GM19372 (cell line): ENCODE data around the gene APCDD1.
"Not testable (repeated sequence)": the region's sequence is repeated elsewhere in the genome, so short reads cannot be mapped to it uniquely, and the experiment has no call there.

ENCODE experiments used
- ATAC-seq: cut with Tn5 transposase; IDR thresholded peaks from one replicate; pipeline ENCODE4 v1.9.1; 2021; ENCODE audit warnings: mild to moderate bottlenecking, low read depth, moderate library complexity; ENCODE audit not compliant: unreplicated experiment

The APCDD1 gene

DNA sequence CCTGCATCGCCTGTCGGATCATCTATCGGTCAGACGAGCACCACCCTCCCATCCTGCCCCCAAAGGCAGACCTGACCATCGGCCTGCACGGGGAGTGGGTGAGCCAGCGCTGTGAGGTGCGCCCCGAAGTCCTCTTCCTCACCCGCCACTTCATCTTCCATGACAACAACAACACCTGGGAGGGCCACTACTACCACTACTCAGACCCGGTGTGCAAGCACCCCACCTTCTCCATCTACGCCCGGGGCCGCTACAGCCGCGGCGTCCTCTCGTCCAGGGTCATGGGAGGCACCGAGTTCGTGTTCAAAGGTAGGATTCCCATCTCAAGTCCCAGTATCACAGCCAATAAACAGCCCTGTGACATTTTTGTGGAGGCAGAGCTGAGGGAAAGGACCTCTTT lies 31.0 kb downstream of the APCDD1 start:
- no peak for ATAC-seq

DNA sequence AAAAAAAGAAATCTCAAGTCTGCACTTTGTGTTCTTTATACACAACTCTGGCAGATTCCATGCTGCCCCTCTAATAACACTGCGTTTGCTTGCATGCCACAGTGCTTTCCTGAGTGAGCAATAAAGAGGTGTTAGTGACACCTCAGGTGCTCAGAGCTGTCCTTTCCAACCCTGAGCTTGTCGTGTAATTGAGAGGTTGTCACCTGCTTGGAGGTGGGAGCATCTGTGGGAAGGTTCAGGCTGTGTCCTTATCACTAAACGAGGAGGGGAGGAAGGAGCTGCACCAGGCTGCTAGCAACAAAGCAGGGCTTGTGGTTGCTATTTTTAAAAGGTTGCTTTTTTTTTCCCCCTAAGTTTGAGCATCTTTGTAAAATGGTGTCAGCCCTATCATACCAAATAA lies 31.9 kb downstream of the APCDD1 start:
- no peak for ATAC-seq

DNA sequence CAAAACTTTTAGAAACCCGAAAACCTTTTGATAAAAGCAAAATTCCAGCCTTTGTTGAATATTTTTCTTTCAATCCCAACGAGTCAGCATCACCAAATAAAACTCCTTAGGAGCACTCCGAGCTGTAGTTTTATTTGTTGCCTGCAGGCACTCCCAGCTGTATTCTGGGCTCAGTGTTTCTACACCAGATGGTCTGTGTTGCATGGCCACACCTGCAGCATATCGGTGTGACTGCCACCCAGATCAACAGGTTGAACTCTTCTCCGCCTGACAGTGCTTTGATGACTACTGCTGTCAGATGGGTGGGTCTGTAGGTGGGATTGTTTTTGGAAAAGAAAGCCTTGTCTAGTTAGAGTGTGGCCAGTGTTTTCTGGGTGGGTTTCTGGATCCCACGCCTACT lies 32.7 kb downstream of the APCDD1 start:
- no peak for ATAC-seq

DNA sequence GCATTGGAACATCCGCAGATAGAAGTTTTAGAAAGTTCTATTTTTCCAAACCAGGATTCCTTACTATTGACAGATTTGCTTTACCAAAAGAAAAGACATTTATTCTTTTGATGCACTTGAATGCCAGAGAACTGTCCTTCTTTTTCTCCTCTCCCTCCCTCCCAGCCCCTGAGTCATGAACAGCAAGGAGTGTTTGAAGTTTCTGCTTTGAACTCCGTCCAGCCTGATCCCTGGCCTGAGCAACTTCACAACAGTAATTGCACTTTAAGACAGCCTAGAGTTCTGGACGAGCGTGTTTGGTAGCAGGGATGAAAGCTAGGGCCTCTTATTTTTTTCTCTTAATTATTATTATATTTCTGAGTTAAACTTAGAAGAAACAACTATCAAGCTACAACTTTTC lies 33.6 kb downstream of the APCDD1 start:
- ATAC-seq, result no peak

DNA sequence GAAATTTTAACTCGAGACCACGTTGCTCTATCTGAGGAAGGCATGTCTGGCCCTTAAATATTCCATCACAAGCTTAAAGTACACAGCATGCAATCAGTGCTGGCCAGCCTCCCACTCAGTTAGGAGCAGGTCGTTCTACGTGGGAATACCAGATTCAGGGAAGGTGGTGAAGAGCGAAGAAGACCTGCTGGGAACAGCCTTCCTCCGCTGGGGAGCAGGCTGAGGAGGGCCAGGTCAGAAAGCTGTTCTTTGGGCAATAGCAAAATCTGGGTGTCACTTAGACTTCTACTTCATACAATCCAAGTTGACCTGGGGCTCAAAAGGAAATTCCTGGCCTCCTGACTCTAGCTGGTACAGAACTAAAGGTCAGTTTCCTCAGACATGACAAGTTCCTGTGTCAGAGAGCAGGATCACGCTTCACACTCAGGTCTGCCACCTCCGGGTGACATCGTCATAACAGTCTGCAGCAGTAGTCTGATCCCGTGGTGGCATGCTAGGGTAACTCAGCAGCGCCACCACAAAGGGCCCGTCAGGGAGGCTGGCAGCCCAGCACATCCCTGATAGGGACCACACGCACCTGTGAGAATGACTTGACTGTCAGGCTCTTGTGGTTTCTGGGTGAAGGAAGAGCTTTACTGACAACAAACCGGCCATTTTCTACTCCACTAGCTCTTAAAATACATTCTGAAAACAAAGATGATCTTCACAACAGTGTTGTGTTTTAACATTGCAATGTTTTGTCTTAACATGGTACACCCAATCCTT lies 36.1 kb downstream of the APCDD1 start:
- peak; percentile 96 for ATAC-seq

DNA sequence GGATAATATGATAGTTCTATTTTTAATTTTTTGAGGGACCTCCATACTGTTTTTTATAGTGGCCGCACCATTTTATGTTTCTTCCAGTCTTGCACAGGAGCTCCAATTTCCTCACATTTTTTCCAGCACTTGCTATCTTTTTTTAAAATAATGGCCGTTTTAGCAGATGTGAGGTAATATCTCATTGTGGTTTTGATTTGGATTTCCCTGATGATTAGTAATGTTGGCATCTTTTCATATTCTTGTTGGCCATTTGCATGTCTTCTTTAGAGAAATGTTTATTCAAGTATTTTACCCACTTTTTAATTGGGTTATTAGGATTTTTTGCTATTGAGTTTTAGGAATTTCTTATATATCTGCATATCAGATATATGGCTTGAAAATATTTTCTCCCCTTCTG lies 41.5 kb downstream of the APCDD1 start:
- ATAC-seq, result no peak

DNA sequence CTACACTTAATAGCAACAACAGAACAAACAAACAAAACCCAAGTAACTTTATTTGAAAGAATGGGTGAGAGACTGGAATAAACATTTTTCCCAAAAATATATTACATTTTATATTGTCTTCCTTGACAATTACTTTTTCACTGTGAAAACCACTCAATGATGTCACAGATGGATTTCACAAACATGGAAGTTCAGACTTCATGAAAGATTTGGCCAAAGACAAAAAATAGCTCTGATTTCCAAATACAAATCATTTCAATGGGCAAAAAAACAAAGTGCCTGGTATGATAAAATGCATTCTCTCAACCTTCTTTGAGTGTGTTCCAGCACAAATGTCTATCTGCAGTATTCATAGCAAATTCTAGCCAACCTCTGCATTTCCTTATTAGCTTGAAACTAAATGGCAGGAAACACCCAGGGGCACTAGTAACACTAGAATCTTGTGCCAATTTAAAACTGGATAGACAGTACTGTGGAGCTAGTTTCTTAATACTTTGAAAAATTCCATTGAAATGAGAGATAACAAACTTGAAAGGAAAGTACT lies 42.8 kb downstream of the APCDD1 start:
- no peak for ATAC-seq

DNA sequence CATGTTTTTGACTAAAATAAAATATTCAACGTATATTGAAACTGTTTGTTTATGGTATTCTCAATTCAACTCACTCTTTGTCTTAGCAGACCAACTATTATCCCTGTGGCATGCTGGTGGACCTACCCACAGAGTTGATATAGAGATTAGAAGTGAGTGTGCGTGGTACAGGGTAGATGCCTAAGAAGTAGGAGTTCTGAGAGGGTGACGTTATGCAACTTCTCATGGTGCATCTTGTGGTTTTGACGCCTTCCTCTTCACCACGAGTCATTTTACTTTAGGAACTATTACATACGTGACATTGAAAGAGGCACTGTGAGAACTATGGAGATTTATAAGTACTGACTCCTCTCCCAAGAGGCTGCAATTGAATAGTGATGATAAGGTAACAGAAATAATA lies 44.8 kb downstream of the APCDD1 start:
- no peak for ATAC-seq

DNA sequence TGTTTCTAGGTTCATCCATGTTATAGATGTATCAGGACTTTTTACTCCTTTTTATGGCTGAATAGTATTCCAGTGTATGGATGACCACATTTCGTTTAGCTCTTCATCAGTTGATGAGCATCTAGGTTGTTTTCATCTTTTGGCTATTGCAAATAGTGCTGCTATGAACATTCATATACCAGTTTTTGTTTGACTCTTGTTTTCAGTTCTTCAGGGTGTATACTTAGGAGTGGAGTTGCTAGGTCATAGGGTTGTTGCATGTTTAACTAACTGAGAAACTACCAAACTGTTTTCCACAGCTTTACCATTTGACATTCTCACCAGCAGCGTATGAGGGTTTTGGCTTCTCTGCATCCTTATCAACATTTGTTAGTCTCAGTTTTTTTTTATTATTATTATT lies 45.6 kb downstream of the APCDD1 start:
- ATAC-seq, result no peak

DNA sequence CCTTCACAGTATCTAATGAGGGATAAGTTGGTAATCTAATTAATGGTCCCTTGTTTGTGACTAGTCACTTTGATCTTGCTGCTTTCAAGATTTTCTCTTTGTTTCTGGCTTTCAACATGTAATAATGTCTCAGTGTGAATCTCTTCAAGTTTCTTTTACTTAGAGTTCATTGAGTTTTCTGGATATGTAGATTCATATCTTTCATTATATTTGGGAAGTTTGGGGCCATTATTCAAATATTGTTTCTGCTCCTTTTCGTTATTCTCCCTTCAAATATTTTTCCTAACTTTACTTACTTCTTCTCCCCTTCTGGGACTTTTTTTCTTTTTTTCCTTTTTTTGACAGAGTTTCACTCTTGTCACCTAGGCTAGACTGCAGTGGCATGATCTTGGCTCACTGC lies 50.3 kb downstream of the APCDD1 start:
- no peak for ATAC-seq

DNA sequence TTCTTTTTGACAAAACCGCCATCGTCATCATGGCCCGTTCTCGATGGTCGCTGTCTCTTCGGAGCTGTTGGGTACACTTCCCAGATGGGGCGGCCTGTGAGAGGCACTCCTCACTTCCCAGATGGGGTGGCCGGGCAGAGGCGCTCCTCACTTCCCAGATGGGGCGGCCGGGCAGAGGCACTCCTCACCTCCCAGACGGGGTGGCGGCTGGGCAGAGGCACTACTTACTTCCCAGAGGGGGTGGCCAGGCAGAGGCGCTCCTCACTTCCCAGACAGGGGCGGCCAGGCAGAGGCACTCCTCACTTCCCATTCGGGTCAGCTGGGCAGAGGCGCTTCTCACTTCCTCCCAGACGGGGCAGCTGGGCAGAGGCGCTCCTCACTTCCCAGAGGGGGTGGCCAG lies 51.5 kb downstream of the APCDD1 start:
- not testable (repeated sequence) for ATAC-seq

DNA sequence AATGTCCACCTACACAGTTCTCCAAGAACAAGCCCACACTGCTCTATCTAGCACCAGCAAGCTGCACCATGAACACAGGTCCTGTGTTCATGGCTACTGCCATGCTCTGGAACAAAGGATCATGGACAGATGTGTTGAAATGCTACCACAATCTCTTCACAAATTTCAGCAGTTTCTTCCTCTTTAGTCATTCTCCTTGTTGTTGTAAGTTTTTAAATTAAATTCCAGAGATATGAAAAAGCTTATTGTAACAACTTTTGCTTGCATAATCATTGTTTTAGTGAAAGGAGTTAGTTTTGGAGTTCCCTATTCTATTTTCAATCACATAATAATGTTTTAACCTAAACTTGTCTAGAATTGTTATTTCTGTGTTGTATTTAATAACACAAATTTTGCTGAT lies 54.2 kb downstream of the APCDD1 start:
- no peak for ATAC-seq

DNA sequence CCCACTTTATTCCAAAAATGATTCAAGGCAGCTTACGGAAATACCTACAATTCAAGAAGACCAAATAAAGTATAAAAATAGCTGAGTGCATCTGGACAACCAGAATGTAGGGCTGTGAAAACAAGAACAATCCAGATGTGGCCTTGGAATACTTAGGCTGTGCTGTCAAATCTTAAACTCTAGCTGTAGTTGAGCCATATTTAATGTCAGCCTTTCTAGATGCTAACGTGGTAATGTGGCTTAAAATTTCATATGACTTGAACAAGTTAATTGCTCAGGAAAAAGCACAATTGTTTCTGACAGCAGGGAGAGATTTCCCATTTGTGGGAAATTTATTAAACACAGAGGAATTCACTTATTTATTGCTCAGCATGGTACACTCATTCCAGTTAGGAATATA lies 56.8 kb downstream of the APCDD1 start:
- ATAC-seq, result no peak

DNA sequence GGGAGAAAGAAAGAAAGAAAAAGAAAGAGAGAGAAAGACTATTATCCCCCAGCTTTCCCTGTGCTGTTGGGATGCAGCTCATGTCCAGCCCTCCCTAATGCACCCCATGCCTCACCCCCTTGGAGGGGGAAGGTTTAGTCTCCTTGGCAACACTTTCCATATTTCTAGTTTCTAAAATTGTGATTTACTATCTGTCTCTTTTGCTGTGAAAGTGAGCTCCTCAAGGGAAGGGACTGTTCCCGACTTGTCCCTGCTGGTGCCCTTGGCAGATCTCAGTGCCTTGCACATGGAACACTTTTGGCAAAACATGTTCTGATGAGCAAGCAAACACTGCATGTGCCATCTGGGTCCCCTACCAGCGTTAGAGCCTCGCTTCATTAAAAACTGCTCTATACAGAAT lies 59.6 kb downstream of the APCDD1 start:
- ATAC-seq, result no peak

DNA sequence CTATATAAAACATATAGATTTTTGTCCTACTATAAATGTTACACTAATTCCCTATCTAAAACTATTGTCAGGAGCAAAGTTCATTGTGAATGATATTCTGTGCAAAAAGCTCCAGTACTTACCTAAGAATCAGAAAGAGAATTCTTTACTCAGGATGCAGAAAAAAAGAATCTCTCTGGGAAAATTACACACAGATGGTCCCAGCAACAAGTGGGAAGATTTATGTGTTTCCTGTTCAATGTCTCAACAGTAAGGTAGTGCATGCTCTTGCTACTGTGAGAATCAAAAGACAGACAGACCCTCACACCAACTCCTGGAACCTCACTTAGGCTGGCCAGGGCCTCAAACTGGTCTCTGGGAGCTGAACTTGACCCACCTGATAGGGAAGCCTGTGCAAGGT lies 60.2 kb downstream of the APCDD1 start:
- ATAC-seq, result no peak

DNA sequence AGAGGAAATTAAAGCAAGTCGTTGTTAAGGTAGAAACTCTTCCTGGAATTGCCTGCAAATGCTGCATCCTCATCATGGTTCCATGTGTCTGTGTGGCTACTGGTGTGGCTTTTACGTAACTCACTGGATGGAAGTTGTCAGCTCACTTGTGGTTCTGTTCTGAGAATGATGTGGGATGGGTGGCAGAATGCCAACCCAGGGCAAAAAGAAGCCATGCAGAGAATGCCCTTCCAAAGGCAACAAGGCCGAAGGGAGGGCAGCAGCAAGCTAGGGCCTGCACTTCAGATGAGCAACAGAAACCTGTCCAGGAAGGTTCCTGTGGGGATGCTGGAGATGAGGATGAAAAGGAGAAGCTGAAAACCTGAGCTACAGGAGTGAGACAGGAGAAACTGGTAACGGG lies 61.0 kb downstream of the APCDD1 start:
- ATAC-seq, result no peak

DNA sequence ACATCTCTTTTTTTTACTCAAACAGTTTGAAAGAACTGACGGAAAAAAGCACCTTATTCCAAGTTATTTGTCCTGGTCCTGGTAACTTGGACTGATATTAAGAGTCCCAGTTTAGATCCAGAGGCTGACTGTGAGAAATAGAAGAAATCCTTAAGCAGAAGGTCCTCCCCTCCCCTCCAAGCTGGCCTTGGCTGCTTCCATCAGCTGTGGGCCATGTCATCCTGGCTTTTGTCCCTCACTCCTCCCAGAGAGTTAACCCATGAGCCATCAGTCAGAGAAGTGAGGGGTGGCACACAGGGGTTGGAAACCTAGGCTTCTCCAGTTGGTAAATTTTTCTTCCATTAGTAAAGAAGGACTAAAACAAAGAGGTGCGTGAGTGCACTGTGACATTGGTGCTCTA lies 61.6 kb downstream of the APCDD1 start:
- no peak for ATAC-seq

DNA sequence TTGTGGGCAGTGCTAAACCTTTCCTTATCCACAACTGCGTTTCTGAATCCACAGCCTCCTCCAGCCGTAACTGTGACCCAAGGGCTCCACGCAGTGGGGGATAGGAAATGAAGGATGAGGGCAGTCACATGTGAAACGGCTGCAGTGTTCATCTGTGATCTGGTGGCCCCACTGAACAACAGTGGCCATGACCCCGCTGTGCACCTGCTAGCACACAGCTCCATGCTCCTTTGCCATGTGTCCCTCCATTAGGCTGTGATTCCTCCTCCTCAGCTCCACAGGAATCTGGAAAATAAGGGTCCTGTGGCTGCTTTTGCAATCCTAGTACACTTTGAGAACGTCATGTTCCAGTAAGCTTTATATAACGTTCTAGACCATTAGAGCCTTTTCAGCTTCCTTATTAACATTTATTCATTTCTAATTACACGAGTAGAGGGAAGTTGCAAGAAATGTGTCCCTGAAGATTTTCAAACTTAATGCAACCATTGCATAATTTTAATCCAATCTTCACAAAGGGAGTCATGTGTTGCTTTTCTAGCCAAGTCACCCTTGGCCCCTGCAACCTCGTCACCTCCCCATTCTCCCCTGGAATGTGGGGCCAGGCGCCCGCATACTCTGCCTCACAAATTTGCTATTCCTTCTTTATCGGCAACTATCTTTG lies 64.3 kb downstream of the APCDD1 start:
- ATAC-seq, result no peak

DNA sequence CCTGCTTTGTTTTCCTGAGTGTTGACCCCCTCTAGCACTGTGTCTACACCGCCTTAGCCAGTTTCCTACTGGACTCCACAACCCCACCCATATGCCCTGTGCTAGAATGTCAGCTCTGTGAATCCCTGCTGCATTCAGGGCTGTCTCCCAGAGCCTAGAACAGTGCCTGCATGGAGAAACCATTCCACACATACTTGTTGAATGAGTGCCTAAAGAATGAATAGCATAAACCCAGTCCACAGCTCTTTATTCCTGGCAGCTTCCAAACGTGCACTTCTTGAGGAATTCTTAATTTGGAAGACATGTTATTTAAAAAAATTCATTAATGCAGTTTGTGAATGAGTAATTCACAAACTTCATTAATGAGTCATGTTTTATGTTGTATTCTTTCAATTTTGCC lies 64.9 kb downstream of the APCDD1 start:
- ATAC-seq, result no peak

DNA sequence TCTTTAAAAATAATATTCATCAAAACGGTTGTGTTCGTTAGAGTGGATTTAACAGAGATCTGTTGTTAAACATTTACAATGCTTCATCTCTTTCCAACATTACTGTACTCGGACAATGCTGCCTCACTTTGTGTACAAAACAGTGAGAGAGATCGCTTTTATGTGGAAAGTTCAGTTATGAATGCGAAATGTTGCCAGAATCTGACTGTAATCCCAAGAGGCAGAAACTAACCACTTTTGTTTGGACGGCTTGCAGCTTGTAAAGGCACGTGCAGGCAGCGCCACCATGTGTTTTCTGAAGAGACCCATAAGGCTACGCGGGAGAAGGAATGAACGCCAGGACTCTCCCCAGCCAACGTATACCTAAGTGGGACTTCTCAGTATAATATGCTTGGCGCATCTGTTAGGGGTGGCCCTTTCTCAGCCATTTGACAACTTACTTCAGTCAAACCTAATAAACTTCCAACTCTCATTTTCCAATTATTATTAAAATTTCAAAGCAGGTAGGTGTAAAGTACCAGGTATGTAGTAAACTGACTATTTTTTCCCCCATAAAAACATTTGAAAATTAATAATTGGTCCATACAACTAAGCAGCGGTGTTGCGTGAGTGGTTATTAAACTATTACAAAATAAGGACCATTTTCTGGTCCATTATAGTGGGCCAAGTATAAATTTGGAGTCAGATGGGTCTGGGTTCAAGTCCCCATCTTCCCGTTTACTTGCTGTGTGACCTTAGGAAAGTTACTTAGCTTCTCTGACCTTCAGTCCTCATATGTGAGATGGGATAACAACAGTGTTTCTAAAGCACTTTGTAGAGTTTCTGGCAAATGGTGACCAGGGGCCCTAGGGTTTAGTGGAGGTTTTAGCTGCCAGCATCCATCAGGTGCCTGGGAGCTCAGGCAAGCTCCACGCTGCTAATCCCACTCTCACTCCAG lies 65.8 kb downstream of the APCDD1 start:
- ATAC-seq, result peak; percentile 77

DNA sequence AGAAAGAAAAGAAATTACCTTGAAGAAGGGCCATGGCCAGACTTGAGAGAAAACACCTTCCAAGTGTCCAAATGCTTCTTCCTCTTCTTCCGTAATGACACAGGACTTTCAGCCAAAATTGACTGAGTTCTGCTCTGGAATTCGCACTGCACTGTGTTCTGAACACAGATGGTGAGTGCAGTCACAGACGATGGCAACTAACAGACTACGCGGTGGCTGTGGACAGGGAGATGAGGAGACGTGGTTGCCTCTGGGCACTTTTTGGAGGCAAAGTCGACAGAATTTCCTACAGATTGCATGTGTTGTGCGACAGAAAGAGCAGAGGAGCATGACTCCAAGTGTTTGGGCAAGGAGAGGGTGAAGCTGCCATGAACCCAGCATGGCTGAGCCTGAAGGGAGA lies 67.1 kb downstream of the APCDD1 start:
- ATAC-seq, result no peak
